Activated gamma-delta T cell (primary cell): Measurements from ENCODE around the gene CLDN9.
"Not testable (repeated sequence)": the region's sequence is repeated elsewhere in the genome, so short reads cannot be mapped to it uniquely, and the experiment has no call there.

Experiments used
- DNase-seq: peaks from one replicate; lab custom pipeline; 2025; lab: John Stamatoyannopoulos, UW

Gene CLDN9

GRCh38 chr16:3032624-3033023, 19.9 kb downstream of the CLDN9 start:
- no peak for DNase-seq

- DNase-seq: no peak
Observed at GRCh38 chr16:3035289-3035971, 22.7 kb downstream of the CLDN9 start.

GRCh38 chr16:3035972-3036725, 23.4 kb downstream of the CLDN9 start:
- no peak for DNase-seq

GRCh38 chr16:3036726-3037315, 24.1 kb downstream of the CLDN9 start, which contains the start of gene BICDL2:
Gene BICDL2 (minus strand): TSS chr16:3036944. CDS start chr16:3035496, 1,448 bp downstream.
- DNase-seq: no peak

- DNase-seq: no peak
Observed at GRCh38 chr16:3038256-3038655, 25.5 kb downstream of the CLDN9 start.

GRCh38 chr16:3038896-3039295, 26.2 kb downstream of the CLDN9 start:
- DNase-seq: no peak

GRCh38 chr16:3042376-3042775, 29.7 kb downstream of the CLDN9 start:
- DNase-seq: no peak

- no peak for DNase-seq
Observed at GRCh38 chr16:3044708-3045107, 32.0 kb downstream of the CLDN9 start.

GRCh38 chr16:3045758-3046640, 33.3 kb downstream of the CLDN9 start, which contains the start of gene MMP25:
Gene MMP25 (plus strand): TSS chr16:3046561. CDS start chr16:3046918, 357 bp downstream.
- no peak for DNase-seq

- no peak for DNase-seq
Observed at GRCh38 chr16:3046641-3047386, 34.1 kb downstream of the CLDN9 start.

- DNase-seq: no peak
Observed at GRCh38 chr16:3047387-3047720, 34.6 kb downstream of the CLDN9 start.

GRCh38 chr16:3049921-3050481, 37.3 kb downstream of the CLDN9 start:
- DNase-seq: no peak

GRCh38 chr16:3050487-3050886, 37.8 kb downstream of the CLDN9 start:
- DNase-seq: no peak

GRCh38 chr16:3051009-3051408, 38.3 kb downstream of the CLDN9 start:
- no peak for DNase-seq

- DNase-seq: no peak
Observed at GRCh38 chr16:3051494-3051893, 38.8 kb downstream of the CLDN9 start.

GRCh38 chr16:3052571-3053329, 40.0 kb downstream of the CLDN9 start:
- DNase-seq: not testable (repeated sequence)

GRCh38 chr16:3053330-3053710, 40.6 kb downstream of the CLDN9 start:
- not testable (repeated sequence) for DNase-seq

- no peak for DNase-seq
Observed at GRCh38 chr16:3054965-3055733, 42.4 kb downstream of the CLDN9 start.

- DNase-seq: not testable (repeated sequence)
Observed at GRCh38 chr16:3055734-3056115, 43.0 kb downstream of the CLDN9 start.
